Measurements from ENCODE around the gene ITFG2.
"Not testable (repeated sequence)": the region's sequence is repeated elsewhere in the genome, so short reads cannot be mapped to it uniquely, and the experiment has no call there.

ITFG2 gene

DNA sequence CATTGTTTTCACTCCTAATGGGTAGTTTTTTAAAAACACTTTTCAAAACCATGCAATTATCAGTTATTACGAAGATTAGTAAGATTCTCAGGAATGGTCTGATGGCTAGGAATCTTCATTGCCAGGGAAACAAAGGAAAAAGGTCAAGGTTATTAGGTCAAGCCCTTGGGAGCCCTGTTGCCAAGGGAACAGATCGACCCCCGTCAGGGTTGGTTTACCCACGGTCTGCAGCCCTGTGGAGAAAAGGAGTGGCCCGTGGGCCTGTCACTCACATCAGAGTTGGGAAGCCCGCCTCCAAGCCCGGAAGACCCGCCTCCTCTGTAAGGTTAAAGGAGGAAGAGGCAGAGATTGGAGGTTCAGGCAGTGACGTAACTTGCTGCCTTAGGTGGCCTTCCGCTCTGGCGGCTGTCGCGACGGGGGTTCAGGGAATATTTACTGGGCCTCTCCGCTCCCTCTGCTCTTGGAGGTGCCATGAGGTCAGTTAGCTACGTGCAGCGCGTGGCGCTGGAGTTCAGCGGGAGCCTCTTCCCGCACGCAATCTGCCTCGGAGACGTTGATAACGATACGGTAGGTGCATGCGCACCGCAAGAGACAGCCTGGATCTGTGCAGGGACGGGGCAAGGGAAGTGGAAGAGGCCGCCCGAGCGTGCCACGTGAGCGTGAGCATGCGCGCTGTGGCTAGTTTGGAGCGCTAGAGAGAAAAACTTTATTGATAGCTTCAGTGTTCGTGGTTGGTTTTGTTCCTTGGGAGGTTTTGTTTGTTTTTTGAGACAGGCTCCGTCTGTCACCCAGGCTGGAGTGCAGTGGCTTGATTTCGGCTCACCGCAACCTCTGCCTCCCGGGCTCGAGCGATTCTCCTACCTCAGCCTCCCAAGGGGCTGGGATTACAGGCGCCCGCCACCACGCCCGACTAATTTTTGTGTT, at the start of gene ITFG2:
Gene ITFG2 (plus strand): TSS at position 379 of the 924 bp plus-strand sequence. CDS start 93 bp downstream, at position 472.
- TF ChIP-seq, protein P1, sequence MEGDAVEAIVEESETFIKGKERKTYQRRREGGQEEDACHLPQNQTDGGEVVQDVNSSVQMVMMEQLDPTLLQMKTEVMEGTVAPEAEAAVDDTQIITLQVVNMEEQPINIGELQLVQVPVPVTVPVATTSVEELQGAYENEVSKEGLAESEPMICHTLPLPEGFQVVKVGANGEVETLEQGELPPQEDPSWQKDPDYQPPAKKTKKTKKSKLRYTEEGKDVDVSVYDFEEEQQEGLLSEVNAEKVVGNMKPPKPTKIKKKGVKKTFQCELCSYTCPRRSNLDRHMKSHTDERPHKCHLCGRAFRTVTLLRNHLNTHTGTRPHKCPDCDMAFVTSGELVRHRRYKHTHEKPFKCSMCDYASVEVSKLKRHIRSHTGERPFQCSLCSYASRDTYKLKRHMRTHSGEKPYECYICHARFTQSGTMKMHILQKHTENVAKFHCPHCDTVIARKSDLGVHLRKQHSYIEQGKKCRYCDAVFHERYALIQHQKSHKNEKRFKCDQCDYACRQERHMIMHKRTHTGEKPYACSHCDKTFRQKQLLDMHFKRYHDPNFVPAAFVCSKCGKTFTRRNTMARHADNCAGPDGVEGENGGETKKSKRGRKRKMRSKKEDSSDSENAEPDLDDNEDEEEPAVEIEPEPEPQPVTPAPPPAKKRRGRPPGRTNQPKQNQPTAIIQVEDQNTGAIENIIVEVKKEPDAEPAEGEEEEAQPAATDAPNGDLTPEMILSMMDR (IDR thresholded peaks at IDR 0.05; ENCODE audit: low read depth, low read length), result no peak
- DNase-seq (ENCODE audit: extremely low read depth, low read depth), result peak; percentile 92

DNA sequence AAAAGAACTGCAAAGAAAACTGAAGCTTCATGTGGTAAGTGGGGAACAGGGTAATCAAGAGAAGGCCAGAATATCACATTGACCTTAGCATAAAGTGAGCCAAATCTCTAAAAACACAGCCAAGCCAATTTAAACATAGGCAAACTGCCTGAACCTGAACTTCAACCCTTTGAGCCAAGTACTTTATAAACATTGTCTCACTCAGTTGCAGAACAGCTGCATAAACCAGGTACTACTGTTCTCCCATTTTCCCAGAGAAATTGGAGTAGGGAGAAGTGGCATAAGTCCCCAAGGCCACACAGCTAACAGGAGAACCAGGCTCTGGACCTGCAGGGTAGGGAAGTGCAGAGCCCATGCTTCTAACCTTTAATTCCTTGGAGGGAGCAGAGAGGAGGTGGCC, 48.1 kb upstream of the ITFG2 start:
- TF ChIP-seq, protein P1 (IDR thresholded peaks at IDR 0.05; ENCODE audit: low read depth, low read length), result no peak
- DNase-seq (ENCODE audit: extremely low read depth, low read depth), result no peak

DNA sequence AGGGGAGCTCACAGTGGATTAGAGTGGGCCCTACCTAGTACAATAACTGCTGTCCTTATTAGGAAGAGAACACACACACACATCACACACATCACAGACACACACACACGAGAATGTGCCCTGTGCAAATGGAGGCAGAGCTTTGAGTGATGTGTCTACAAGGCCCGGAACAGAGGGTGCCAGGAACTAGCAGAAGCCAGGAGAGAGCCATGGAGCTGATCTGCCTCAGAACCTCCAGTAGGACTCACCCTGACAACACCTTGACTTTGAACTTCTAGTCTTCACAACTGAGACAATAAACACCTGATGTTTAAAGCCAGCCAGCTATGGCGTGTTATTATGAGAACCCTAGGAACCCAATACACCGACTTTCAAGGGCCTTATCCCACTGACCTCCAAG, 47.4 kb upstream of the ITFG2 start:
- no peak for DNase-seq (ENCODE audit: extremely low read depth, low read depth)
- TF ChIP-seq, protein P1 (IDR thresholded peaks at IDR 0.05; ENCODE audit: low read depth, low read length), result no peak

DNA sequence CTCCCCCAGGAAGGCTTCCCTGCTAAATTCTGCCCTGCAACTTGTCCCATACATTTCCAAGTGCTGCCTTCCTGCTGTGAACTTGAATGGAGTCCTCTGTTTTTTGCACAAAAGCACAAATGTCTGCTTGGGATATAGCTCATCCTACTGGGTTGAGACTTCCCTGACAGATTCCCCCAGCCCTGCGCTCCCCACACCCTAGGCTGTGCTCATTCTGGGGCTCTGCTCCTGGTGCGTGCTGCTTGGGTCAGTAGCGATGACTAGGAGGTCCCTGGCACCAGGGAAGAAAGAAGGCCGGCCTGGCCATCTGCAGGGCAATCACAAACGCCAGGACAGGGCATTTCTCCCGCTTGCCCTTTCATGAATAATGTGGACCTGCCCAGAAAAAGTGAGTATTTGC, 46.9 kb upstream of the ITFG2 start:
- TF ChIP-seq, protein P1 (IDR thresholded peaks at IDR 0.05; ENCODE audit: low read depth, low read length), result no peak
- DNase-seq (ENCODE audit: extremely low read depth, low read depth), result no peak

DNA sequence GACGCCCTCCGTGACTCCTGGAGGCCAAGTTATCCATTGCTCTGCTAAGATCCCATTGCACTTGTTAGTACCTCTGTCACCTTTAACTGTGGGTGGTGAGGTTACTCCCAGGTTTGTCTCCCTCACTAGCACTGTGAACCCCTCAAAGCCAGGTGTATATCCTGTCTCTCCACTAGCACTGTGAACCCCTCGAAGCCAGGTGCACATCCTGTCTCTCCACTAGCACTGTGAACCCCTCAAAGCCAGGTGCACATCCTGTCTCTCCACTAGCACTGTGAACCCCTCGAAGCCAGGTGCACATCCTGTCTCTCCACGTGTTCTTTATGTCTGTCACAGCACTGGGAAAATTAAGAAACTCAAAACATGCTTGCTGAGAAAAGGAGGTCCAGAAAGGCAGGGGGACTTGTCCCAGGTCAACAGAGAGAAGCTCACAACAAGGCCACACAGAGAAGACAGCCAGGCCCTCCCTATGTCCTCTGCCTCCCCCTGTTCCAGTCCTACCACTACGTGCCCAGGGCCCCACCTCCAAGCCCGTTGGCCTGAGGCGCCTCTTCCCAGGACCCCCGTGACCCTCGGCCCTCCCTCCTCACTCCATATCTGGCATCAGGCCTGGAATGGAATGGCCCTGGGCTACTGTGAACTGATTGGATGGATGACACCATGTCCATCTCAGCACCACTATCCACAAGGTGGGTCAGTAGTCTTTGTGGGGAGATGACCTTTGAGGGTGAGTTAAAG, 44.1 kb upstream of the ITFG2 start:
- no peak for DNase-seq (ENCODE audit: extremely low read depth, low read depth)
- TF ChIP-seq, protein P1 (IDR thresholded peaks at IDR 0.05; ENCODE audit: low read depth, low read length), result no peak

DNA sequence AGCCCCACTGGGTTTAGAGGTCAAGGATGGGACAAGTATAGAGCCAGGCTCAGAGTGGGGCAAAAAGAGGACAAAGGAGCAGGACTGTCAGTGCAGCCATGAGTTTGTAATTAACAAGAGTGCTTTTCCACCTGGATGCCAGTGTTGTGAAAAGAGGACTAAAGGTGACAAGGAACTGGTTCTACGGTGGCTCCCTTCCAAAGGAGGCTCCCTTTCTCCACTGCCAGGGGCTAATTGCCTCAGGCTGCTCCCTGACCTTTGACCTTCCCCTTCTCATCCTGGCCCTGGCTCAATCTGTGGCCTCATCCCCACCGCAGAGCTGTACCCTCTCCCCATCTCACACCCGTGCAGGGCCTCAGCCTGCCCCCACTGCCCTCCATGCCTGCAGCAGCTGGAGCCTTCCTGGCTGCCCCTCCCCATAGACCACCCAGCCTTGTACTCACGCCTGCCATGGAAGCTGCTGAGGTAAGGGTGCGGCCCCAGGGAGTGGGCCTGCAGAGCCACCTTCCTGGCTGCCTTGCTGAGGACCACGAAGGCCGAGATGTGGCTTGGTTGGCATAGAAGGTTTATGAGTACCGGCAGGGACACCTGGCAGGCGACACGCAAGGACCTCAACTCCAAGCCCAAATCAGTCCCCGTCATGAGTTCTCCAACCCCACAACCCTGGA, 42.5 kb upstream of the ITFG2 start:
- TF ChIP-seq, protein P1 (IDR thresholded peaks at IDR 0.05; ENCODE audit: low read depth, low read length), result no peak
- no peak for DNase-seq (ENCODE audit: extremely low read depth, low read depth)

DNA sequence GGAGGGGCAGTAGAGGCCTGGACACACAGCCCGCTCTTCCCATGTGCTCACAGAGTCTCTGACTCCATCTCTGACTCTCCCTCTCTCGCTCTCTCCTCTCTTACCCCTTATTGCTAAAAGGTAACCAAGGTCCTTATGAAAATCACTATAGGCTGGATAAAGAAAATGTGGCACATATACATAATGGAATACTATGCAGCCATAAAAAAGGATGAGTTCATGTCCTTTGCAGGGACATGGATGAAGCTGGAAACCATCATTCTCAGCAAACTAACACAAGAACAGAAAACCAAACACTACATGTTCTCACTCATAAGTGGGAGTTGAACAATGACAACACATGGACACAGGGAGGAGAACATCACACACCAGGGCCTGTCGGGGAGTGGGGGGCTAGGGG, 41.9 kb upstream of the ITFG2 start:
- DNase-seq (ENCODE audit: extremely low read depth, low read depth), result not testable (repeated sequence)

Data from AG09319 (cell line).